H9 (cell line): ENCODE measurements around the gene C15orf61. TPM values are rescaled to one million over a fixed set of nuclear protein-coding genes. Genes with fewer than 3 reads are reported as not detected.

Source experiments
- DNase-seq: peaks from one replicate; pipeline ENCODE4 v3.0.0-alpha.2; 2017
- H2AFZ ChIP-seq: one replicate; pipeline ENCODE4 v1.6.1; 2013; ENCODE audit warnings: mild to moderate bottlenecking, low read length, control low read depth, moderate library complexity
- H2AK5ac ChIP-seq: 2 replicates; pipeline ENCODE4 v1.6.1; 2013; ENCODE audit warnings: low read length, control low read depth, mixed read lengths; ENCODE audit not compliant: insufficient read length
- H2BK120ac ChIP-seq: one replicate; pipeline ENCODE4 v1.6.1; 2013; ENCODE audit warnings: low read depth, mild to moderate bottlenecking, low read length, control low read depth, inconsistent platforms; ENCODE audit not compliant: poor library complexity, severe bottlenecking
- H2BK12ac ChIP-seq: 2 replicates; pipeline ENCODE4 v1.6.1; 2013; ENCODE audit warnings: low read length, control low read depth, mixed read lengths, low read depth; ENCODE audit not compliant: insufficient read length
- H2BK15ac ChIP-seq: 2 replicates; pipeline ENCODE4 v1.6.1; 2013; ENCODE audit warnings: low read depth, low read length, control low read depth
- H2BK20ac ChIP-seq: one replicate; pipeline ENCODE4 v1.6.1; 2013; ENCODE audit warnings: low read depth, mild to moderate bottlenecking, low read length, control low read depth, inconsistent platforms; ENCODE audit not compliant: poor library complexity, severe bottlenecking
- H2BK5ac ChIP-seq: 2 replicates; pipeline ENCODE4 v1.6.1; 2013; ENCODE audit warnings: low read length, control low read depth, mixed read lengths; ENCODE audit not compliant: insufficient read length
- H3K14ac ChIP-seq: 2 replicates; pipeline ENCODE4 v1.6.1; 2013; ENCODE audit warnings: low read length, control low read depth; ENCODE audit not compliant: insufficient read depth
- H3K18ac ChIP-seq: 2 replicates; pipeline ENCODE4 v1.6.1; 2013; ENCODE audit warnings: low read depth, mild to moderate bottlenecking, mixed read lengths, low read length, control low read depth; ENCODE audit not compliant: insufficient read length
- H3K23ac ChIP-seq: 2 replicates; pipeline ENCODE4 v1.6.1; 2013; ENCODE audit warnings: low read length, control low read depth, mixed read lengths, low read depth; ENCODE audit not compliant: insufficient read length
- H3K23me2 ChIP-seq: 2 replicates; pipeline ENCODE4 v1.6.1; 2013; ENCODE audit warnings: low read depth, mild to moderate bottlenecking, mixed read lengths, low read length, control low read depth; ENCODE audit not compliant: insufficient read length, poor library complexity, severe bottlenecking
- H3K27ac ChIP-seq: 2 replicates; pipeline ENCODE4 v1.5.1; 2013; ENCODE audit warnings: low read length, control low read depth, mixed read lengths, low read depth; ENCODE audit not compliant: insufficient read length
- H3K27me3 ChIP-seq: 2 replicates; pipeline ENCODE4 v1.6.1; 2013; ENCODE audit warnings: low read length, control low read depth, inconsistent platforms; ENCODE audit not compliant: insufficient read depth
- H3K4ac ChIP-seq: 2 replicates; pipeline ENCODE4 v1.6.1; 2013; ENCODE audit warnings: low read depth, mild to moderate bottlenecking, control low read depth, inconsistent platforms, low read length, moderate library complexity
- H3K4me1 ChIP-seq: 2 replicates; pipeline ENCODE4 v1.6.1; 2013; ENCODE audit warnings: low read length, control low read depth, inconsistent platforms; ENCODE audit not compliant: insufficient read depth
- H3K4me2 ChIP-seq: 2 replicates; pipeline ENCODE4 v1.6.1; 2013; ENCODE audit warnings: low read length, control low read depth, mixed read lengths; ENCODE audit not compliant: insufficient read length, insufficient read depth
- H3K56ac ChIP-seq: 2 replicates; pipeline ENCODE4 v1.6.1; 2013; ENCODE audit warnings: low read depth, mild to moderate bottlenecking, mixed read lengths, low read length, control low read depth; ENCODE audit not compliant: insufficient read length
- H3K79me1 ChIP-seq: 2 replicates; pipeline ENCODE4 v1.6.1; 2013; ENCODE audit warnings: low read depth, mild to moderate bottlenecking, moderate library complexity, low read length, control low read depth, inconsistent platforms; ENCODE audit not compliant: insufficient read depth, poor library complexity, severe bottlenecking
- H3K79me2 ChIP-seq: 2 replicates; pipeline ENCODE4 v1.6.1; 2013; ENCODE audit warnings: low read length, control low read depth, inconsistent platforms; ENCODE audit not compliant: insufficient read depth
- H3K9ac ChIP-seq: 2 replicates; pipeline ENCODE4 v1.6.1; 2013; ENCODE audit warnings: low read length, control low read depth, mixed read lengths; ENCODE audit not compliant: insufficient read length; ENCODE audit errors: extremely low read depth
- H3K9me3 ChIP-seq: one replicate; pipeline ENCODE4 v1.6.1; 2013; ENCODE audit warnings: low read depth, low read length, inconsistent platforms; ENCODE audit not compliant: control insufficient read depth
- H3T11ph ChIP-seq: one replicate; pipeline ENCODE4 v1.6.1; 2013; ENCODE audit warnings: mild to moderate bottlenecking, low read length, control low read depth, inconsistent platforms
- H4K20me1 ChIP-seq: one replicate; pipeline ENCODE4 v1.6.1; 2013; ENCODE audit not compliant: control insufficient read depth, insufficient read length, insufficient read depth
- H4K5ac ChIP-seq: 2 replicates; pipeline ENCODE4 v1.6.1; 2013; ENCODE audit warnings: low read depth, mild to moderate bottlenecking, mixed read lengths, low read length, control low read depth; ENCODE audit not compliant: insufficient read length
- H4K8ac ChIP-seq: replicated peaks from 2 replicates; pipeline ENCODE4 v1.6.1; 2013; ENCODE audit warnings: low read length, control low read depth, mixed read lengths, low read depth; ENCODE audit not compliant: insufficient read length
- H4K91ac ChIP-seq: 2 replicates; pipeline ENCODE4 v1.6.1; 2013; ENCODE audit warnings: low read depth, mild to moderate bottlenecking, moderate library complexity, mixed read lengths, low read length, control low read depth; ENCODE audit not compliant: insufficient read length
- H3K27ac Mint-ChIP-seq, 3 experiments: 2 replicates in 2 of 3; 3 replicates in 1 of 3; pipeline ENCODE4 v1.8.0; 2020 to 2021; ENCODE audit warnings: mixed read lengths in 3 of 3, mild to moderate bottlenecking in 1 of 3, moderate library complexity in 1 of 3
- H3K27me3 Mint-ChIP-seq: 2 replicates; pipeline ENCODE4 v1.8.0; 2021; ENCODE audit warnings: low read depth, mild to moderate bottlenecking, moderate library complexity, mixed read lengths
- H3K36me3 Mint-ChIP-seq, 3 experiments: 2 replicates in 2 of 3; 3 replicates in 1 of 3; pipeline ENCODE4 v1.8.0; 2020 to 2021; ENCODE audit warnings: low read depth in 3 of 3, mixed read lengths in 3 of 3; ENCODE audit not compliant: insufficient read depth in 1 of 3
- H3K4me1 Mint-ChIP-seq, 2 experiments: 2 replicates each; pipeline ENCODE4 v1.8.0; 2020; ENCODE audit warnings: mixed read lengths in 2 of 2
- H3K4me3 Mint-ChIP-seq, 2 experiments: 2 replicates in 1 of 2; 3 replicates in 1 of 2; pipeline ENCODE4 v1.8.0; 2020 to 2021; ENCODE audit warnings: mild to moderate bottlenecking in 2 of 2, mixed read lengths in 2 of 2, moderate library complexity in 1 of 2
- H3K9me3 Mint-ChIP-seq, 2 experiments: 2 replicates in 1 of 2; 3 replicates in 1 of 2; pipeline ENCODE4 v1.8.0; 2020; ENCODE audit warnings: mild to moderate bottlenecking in 2 of 2, mixed read lengths in 2 of 2, moderate library complexity in 1 of 2
- WGBS: extraction: QIAGEN DNeasy Blood & Tissue Kit; methylation state at CpG from one replicate; pipeline ENCODE4 v1.1.7; 2013; ENCODE audit warnings: missing lambda C conversion rate, low lambda C conversion rate, mixed read lengths; ENCODE audit not compliant: insufficient read length; ENCODE audit errors: extremely low coverage; 5-methylcytosine and 5-hydroxymethylcytosine counted together
- total RNA-seq: library from RNA; stranded (reverse); gene quantifications from 2 replicates; pipeline ENCODE4 v1.2.1, GENCODE V29; 2021
- TF ChIP-seq, protein P1 (sequence below): fragments of 200-600 bp; sonication (generic); conservative IDR thresholded peaks from 3 replicates; pipeline ENCODE4 v1.8.0; 2021; ENCODE audit warnings: antibody characterized with exemption, mild to moderate bottlenecking

Gene C15orf61
- total RNA-seq, 1 experiment from 2014 or later = 2.6 TPM

DNA sequence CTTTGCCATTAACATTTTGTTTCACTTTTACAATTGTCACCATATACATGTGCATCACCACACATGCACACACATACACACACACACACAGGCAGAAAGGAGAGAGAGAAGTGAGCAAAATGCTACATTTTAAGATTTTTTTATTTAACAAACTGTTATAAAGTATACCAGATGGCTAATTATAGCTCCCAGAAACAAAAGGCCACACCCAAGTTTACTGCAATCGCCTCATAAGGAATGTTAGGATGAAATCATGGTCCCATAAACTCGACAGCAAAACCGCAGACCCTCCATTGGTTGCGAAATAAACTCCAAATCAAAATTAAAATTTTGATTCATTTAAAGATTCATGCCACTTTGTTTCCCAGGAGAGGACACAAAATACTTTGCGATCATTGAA lies 16.1 kb upstream of the C15orf61 start:
- Histone ChIP-seq H3K23me2 (no peaks in the 10 kb centered on the region), H2AK5ac (no peak overlapping the region), H2AFZ (no peak overlapping the region), H3K27me3 (no peaks in the 10 kb centered on the region), H3K14ac (no peak overlapping the region), H4K20me1 (no peaks in the 10 kb centered on the region), H3K27ac (no peak overlapping the region), H2BK20ac (no peak overlapping the region), H3K23ac (no peak overlapping the region), H3K18ac (no peak overlapping the region), H2BK5ac (no peak overlapping the region), H2BK15ac (no peak overlapping the region), H3K4ac (no peak overlapping the region), H4K91ac (no peak overlapping the region), H3K4me2 (no peak overlapping the region), H2BK120ac (no peak overlapping the region), H3K56ac (no peak overlapping the region), H3K9me3 (no peaks in the 10 kb centered on the region), H3T11ph (no peak overlapping the region), H3K79me1 (no peaks in the 10 kb centered on the region), H4K8ac (no peak overlapping the region), H2BK12ac (no peak overlapping the region), H4K5ac (no peak overlapping the region), H3K9ac (no peak overlapping the region), H3K79me2 (no peaks in the 10 kb centered on the region), H3K4me1 (peaks cover 6% of the 10 kb centered on the region)
- Mint-ChIP-seq H3K36me3 (no peaks in the 10 kb centered on the region), H3K4me1 (peaks cover 11 to 16% of the 10 kb centered on the region in 2 experiments), H3K4me3 (no peak overlapping the region), H3K9me3 (no peaks in the 10 kb centered on the region), H3K27me3 (no peaks in the 10 kb centered on the region), H3K27ac (no peak overlapping the region)
- TF ChIP-seq, protein P1, sequence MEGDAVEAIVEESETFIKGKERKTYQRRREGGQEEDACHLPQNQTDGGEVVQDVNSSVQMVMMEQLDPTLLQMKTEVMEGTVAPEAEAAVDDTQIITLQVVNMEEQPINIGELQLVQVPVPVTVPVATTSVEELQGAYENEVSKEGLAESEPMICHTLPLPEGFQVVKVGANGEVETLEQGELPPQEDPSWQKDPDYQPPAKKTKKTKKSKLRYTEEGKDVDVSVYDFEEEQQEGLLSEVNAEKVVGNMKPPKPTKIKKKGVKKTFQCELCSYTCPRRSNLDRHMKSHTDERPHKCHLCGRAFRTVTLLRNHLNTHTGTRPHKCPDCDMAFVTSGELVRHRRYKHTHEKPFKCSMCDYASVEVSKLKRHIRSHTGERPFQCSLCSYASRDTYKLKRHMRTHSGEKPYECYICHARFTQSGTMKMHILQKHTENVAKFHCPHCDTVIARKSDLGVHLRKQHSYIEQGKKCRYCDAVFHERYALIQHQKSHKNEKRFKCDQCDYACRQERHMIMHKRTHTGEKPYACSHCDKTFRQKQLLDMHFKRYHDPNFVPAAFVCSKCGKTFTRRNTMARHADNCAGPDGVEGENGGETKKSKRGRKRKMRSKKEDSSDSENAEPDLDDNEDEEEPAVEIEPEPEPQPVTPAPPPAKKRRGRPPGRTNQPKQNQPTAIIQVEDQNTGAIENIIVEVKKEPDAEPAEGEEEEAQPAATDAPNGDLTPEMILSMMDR = no peak
- WGBS = no CpG with 5 or more reads among the region's 5 CpGs
- DNase-seq = no peak
